Breast epithelium (tissue), 3 donors: Measurements from ENCODE around the gene KRTAP22-1.

Experiments used
- CTCF ChIP-seq, 3 donors: fragments of 450-650 bp; IDR thresholded peaks; one replicate each; pipeline ENCODE4 v1.5.1; 2016 to 2017; ENCODE audit warnings: antibody characterized with exemption in 3 of 3, mild to moderate bottlenecking in 3 of 3, moderate library complexity in 3 of 3
- POLR2AphosphoS5 ChIP-seq, 3 donors: sonication (generic); formaldehyde crosslinking; IDR thresholded peaks; one replicate each; pipeline ENCODE4 v1.6.1; 2017; ENCODE audit warnings: antibody characterized with exemption in 3 of 3

- no peak for TF ChIP-seq CTCF (IDR thresholded peaks at IDR 0.05)
- TF ChIP-seq POLR2AphosphoS5 (IDR thresholded peaks at IDR 0.05): no peak
These were observed at the start of gene KRTAP22-1 for GRCh38 chr21:30600787-30601186.
